ENCODE measurements around the gene ASB4.
"Not testable (repeated sequence)": the region's sequence is repeated elsewhere in the genome, so short reads cannot be mapped to it uniquely, and the experiment has no call there.

ASB4 gene

GRCh38 chr7:95454438-95455045, 31.2 kb upstream of the ASB4 start:
- no peak overlapping the region for H3K4me3 ChIP-seq (ENCODE audit: low read depth, low read length)
- TF ChIP-seq CTCF (IDR thresholded peaks at IDR 0.05; ENCODE audit: low read depth, low read length, missing control alignments): no peak
- in situ Hi-C loops (cut with HindIII; ENCODE audit: low sequenced_read_pairs): no loop called here
- no peak for DNase-seq (ENCODE audit: low read depth)

GRCh38 chr7:95457947-95458346, 27.8 kb upstream of the ASB4 start:
- DNase-seq (ENCODE audit: low read depth): no peak
- no peak overlapping the region for H3K4me3 ChIP-seq (ENCODE audit: low read depth, low read length)
- no peak for TF ChIP-seq CTCF (IDR thresholded peaks at IDR 0.05; ENCODE audit: low read depth, low read length, missing control alignments)
- in situ Hi-C loops (cut with HindIII; ENCODE audit: low sequenced_read_pairs): no loop called here

GRCh38 chr7:95460653-95461052, 25.1 kb upstream of the ASB4 start:
- DNase-seq (ENCODE audit: low read depth); in situ Hi-C loops (cut with HindIII; ENCODE audit: low sequenced_read_pairs); H3K4me3 ChIP-seq (ENCODE audit: low read depth, low read length): not testable (repeated sequence)

GRCh38 chr7:95467912-95468607, 17.7 kb upstream of the ASB4 start:
- no peak overlapping the region for H3K4me3 ChIP-seq (ENCODE audit: low read depth, low read length)
- in situ Hi-C loops (cut with HindIII; ENCODE audit: low sequenced_read_pairs): no loop called here
- DNase-seq (ENCODE audit: low read depth): no peak
- TF ChIP-seq CTCF (IDR thresholded peaks at IDR 0.05; ENCODE audit: low read depth, low read length, missing control alignments): no peak

GRCh38 chr7:95469187-95469586, 16.6 kb upstream of the ASB4 start:
- in situ Hi-C loops (cut with HindIII; ENCODE audit: low sequenced_read_pairs): no loop called here
- no peak for DNase-seq (ENCODE audit: low read depth)
- no peak for TF ChIP-seq CTCF (IDR thresholded peaks at IDR 0.05; ENCODE audit: low read depth, low read length, missing control alignments)
- no peak overlapping the region for H3K4me3 ChIP-seq (ENCODE audit: low read depth, low read length)

- in situ Hi-C loops (cut with HindIII; ENCODE audit: low sequenced_read_pairs): no loop called here
Measured at GRCh38 chr7:95469848-95470247, 15.9 kb upstream of the ASB4 start.

More at GRCh38 chr7:95469848-95470247, 15.9 kb upstream of the ASB4 start:
- no peak for DNase-seq (ENCODE audit: low read depth)
- no peak overlapping the region for H3K4me3 ChIP-seq (ENCODE audit: low read depth, low read length)
- no peak for TF ChIP-seq CTCF (IDR thresholded peaks at IDR 0.05; ENCODE audit: low read depth, low read length, missing control alignments)

Measured in astrocyte of the cerebellum (primary cell).